GM21737 (cell line): ENCODE data around the gene MTG1.
"Not testable (repeated sequence)": the region's sequence is repeated elsewhere in the genome, so short reads cannot be mapped to it uniquely, and the experiment has no call there.

Source experiments
- ATAC-seq: cut with Tn5 transposase; IDR thresholded peaks from one replicate; pipeline ENCODE4 v1.9.1; 2021; ENCODE audit warnings: mild to moderate bottlenecking, moderate library complexity; ENCODE audit not compliant: unreplicated experiment

MTG1 gene

GRCh38 chr10:133422807-133423771 is 29.1 kb downstream of the MTG1 start:
- no peak for ATAC-seq

DNA sequence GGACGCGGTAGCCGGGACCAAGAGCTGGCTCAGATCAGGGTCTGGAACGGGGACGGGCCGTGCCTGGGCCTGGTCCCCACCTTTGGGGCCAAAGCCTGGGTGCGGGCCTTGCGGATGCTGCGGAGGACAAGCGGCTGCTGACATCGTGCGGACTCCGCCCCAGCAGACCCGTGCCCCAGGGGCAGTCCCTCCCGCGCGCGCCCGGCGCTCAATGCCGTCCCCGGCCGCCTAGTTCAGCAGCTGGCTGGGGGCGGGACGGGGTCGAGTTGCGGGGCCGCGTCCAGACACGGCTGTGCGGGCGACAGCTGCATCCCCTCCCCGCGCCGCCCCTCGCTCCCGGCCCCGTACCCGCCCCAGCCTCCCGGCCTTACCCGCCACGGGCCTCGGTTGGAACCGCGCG is 30.1 kb downstream of the MTG1 start:
- ATAC-seq = not testable (repeated sequence)

DNA sequence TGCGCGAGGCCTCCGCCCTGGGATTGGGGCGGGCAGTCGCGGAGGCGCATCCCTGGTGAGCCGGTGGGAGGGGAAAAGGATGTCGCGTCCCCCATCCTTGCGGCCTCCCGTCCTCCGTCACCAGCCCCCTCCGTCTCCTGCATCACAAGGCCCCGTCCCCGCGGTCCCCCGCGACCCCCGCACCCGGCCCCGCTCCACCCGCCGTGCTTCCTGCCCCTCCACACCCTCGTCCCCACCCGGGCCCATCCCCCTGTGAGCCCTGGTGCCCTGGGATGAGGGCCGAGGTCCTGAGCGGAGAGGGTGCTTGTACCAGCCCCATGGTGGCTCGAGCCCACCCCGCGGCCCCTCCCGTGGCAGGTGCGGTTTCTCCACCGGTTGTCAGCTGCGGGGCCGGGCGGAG is 30.6 kb downstream of the MTG1 start, which contains the start of gene SPRN:
TSS of gene SPRN (minus strand) at position 25 of the 400 bp plus-strand sequence. CDS start 944 bp downstream, outside the sequence.
- ATAC-seq = not testable (repeated sequence)

DNA sequence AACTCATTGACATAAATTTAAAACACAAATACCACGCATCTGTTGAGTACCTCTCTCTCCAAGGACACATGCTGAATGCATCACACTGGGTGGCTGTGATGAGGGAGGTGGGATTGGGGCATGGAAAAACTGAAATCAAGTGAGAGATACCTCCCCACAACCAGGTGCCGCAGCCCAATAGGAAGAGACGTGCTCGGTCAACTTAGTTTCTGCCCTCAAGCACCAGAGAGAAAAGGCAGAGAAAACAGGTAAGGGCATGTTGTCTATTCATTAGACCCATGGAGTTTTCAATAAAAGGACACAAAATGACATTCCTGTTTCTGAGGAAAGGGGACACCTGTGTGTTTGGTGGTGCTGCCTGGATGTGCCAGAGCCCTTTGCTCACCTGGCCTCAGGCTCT is 35.6 kb downstream of the MTG1 start:
- ATAC-seq = not testable (repeated sequence)

DNA sequence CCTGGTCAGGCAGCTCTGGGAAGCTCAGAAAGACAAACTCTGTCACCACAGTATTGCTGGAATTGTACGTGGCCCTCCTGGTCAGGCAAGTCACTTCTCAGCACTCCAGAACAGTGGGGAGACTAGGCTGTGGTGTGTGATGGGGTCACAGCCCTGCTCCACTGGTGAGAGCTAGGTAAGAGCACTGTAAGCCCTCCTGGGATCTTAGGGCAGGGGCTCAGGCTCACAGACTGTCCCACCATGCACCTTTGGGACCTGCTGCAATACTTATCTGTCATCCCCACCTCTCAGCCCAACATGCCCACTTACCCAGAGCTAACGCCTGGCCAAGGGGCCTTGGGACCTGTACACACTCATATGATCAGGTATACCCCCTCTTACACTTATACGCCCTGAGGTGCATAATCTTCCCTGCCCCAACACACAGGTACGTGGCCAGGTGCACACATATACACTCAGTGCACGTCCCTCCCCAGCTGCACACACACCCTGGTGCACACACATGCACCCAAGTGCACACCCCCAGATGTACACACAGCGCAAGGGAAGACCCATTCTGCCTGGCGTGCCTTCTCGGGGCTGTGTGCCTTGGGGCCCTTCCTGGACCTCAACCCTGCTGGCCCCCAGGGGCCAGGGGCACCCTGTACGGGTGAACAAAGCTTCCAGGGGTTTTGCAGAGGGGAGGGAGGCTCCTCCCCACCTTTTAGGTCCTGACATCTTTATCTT is 38.1 kb downstream of the MTG1 start:
- ATAC-seq = not testable (repeated sequence)

DNA sequence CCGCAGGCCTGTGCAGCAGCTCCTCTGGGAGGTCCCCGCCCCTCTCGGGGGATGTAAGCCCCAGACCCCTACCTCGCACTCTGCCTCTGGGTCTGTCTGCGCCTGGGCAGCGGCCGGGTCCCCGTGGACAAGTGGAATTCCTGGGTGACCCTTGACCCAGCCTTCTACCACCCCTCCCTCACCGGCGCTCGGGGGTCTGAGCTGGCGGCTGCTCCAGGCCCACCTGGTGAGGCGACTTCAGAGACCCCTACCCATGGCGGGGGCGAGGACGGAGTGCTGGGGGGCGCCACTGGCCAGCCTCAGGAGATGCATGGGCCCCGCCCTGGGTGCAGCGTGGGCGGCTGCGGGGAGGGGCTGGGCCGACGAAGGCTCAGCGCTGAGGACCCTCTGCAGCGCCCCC is 38.8 kb downstream of the MTG1 start:
- not testable (repeated sequence) for ATAC-seq

GRCh38 chr10:133438711-133439273 is 44.8 kb downstream of the MTG1 start:
- ATAC-seq = no peak

- ATAC-seq = no peak
These were observed 45.8 kb downstream of the MTG1 start for GRCh38 chr10:133439517-133440461.

DNA sequence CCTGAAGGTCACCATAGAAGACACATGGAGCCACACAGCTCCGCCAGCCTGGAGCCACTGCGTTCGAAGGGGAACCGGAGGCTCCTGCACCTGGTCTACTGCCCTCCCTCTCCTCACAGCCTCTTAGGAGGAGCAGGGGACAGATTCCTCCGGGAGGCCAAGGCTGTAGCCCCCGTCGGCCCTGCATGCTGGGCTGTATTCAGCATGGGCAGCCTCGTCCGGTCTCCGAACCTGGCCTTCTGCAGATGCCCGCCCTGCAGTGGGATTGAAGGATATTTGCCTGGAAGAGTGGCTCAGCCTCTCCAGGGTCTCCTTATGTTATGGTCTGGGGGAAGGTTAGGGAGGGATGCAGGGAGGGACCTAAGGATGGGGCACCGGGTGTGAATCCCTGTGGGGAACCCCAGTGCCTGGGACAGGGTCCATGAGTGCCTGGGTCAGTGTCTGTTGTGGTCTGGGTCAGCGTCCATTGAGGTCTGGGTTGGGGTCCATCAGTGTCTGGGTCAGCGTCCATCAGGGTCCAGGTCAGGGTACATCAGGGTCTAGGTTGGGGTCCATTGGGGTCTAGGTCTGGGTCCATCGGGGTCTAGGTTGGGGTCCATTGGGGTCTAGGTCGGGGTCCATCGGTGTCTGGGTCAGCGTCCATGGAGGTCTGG is 46.8 kb downstream of the MTG1 start:
- ATAC-seq = no peak

DNA sequence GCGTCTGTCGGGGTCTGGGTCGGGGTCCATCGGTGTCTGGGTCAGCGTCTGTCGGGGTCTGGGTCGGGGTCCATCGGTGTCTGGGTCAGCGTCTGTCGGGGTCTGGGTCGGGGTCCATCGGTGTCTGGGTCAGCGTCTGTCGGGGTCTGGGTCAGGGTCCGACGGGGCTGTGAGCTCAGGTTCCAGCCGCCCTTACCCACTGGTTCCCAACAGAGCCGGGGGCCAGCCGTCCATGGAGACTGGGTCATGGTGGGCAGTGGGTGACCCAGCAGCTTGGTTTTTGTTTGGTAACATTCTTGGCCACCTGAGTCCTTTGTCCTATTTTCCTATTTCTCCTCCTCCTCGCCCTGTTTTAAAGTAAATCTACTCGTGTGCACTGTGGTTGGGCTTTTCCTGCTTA is 47.4 kb downstream of the MTG1 start:
- ATAC-seq = not testable (repeated sequence)

- no peak for ATAC-seq
These were observed 47.8 kb downstream of the MTG1 start for GRCh38 chr10:133441780-133442179.

DNA sequence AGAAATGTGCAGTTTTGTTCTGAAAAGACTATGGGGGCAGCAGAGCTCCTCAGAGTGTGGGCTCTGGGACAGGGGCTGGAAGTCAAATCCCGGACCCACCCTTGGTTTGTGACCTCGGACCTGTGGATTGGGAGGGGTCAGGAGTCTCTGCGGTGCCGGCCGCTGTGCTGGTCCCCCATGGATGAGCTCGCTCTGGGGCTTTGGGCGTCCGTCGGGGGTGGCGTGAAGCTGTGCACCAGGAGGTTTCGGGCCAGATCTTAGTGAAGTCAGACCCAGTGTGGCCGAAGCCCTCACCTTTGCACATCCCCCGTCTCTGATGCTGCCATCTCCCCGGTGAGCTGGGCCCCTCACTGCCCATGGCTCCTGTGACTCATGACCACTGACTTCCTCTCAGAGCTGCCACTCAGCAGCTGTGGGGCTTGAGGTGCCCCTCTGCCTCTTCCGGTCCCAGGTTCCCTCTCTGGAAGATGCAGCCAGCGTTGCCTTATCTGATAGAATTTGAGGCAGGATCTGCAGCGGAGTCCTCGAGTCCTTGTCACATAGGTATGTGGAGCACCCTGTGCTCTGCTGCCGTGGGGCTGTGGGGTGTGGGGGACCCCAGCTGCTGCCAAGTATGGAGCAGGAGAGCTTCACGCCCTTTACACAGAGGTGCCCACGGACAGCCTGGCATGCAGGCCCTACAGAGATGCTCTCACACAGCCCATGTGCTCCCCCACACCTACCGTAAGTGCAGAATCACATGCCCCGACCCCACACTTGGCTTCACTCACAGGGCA is 48.4 kb downstream of the MTG1 start:
- no peak for ATAC-seq

GRCh38 chr10:133442967-133443924 is 49.3 kb downstream of the MTG1 start:
- ATAC-seq = no peak

DNA sequence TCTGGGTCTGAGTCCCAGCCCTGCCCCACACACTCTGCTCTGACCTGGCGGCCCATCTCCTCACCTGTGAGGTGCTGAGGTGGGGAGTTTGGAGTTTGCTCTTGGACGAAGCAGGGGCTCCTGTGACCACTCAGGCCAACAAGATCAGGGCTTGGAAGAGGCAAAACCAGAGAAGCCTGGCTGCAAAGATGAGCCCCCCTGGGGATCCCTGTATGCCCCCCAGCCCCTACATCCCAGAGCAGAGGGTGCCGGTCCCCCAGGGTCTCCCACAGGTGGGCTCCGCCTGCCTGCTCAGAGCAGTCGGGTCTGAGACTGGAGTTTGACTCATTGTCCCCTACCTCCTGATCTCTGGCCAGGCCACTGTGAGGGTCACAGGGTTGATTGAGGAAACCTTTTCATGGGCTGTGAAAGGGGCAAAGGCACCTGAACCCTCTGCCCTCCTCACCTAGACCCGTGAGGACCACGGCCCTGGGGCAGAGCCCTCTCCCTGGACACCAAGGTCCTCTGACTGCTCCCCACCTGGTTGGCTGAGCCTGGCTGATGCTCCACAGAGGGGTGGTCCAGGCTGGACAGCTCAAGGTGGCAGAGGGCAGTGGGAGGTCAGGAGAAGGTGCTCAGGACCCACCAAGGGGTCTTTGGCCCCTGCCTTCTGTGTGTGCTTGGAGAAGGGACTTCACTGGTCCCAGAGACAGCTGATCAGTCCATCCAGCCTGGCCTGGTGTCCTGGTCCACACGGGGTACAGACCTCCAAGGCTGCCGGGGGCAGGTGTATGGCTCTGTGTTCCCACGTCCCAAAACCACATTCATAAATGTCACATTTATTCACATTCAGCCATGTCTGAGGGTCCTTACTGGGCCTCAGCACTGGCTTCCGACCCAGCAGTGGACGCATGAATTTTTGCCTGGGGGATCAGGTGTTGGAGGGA is 50.6 kb downstream of the MTG1 start:
- no peak for ATAC-seq

DNA sequence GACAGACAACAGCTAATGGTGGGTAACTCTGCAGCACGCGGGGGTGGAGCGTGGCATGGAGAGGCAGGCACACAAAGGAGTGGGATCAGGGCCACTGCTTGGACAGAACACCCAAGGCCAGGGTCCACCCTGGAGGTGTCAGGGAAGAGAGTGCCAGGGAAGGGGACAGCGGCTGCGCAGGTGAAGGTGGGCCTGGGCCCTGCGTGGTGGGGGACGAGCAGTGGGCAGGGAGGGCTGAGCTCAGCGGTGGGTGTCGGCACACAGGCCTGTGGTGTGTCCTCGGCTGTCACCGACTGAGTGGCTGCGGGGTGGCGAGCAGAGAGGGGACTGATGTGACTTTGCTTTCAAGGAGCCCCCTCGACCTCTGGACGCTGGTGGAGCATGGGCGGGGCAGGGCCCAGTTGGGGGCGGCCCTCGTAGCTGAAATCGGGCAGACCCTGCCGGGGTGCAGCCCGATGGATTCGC is 51.3 kb downstream of the MTG1 start:
- ATAC-seq = no peak

DNA sequence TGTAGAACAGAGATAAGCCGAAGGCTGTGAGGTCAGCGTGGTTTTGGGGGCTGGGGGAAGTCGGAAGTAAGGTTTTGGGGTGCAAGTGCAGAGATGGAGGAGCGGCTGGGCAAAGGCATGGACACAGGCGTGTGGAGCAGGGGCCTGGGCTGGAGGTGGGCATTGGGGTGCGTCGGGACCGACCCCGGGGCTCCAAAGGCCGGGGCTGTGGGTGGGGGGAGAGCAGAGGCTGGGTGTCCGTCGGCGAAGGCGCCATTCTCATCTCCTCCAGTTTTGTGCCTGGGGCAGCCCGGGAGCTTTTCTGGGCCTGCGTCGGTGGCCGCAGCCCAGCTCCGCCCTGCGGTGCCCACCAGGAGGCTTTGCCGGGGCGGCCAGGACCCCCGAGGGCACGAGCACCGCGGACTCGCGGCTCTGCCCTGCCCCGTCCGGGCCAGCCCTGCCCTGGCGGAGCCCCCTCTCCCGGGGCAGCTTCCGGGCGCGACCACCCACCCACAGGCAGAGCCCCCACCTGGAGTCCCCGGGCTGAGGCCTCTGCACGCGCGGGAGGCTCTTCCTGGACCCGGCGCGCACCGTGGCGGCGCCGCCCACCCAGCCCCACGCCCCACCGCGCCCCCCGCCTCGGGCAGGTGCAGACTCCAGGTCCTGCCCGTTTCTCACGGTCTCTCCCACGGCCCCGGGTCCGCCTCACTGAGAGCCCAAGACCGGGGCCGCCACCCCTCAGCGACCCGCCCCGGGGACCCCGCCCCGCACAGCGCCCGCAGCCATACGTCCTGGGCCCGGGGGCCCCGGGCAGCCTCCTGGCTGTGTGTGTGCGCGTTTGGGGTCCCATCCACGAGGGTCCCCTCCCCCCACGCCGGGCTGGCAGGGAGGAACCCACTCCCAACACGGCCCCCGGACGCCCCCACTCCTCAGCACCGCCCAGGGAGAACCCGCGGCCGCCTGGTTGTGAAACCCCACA is 52.1 kb downstream of the MTG1 start:
- no peak for ATAC-seq
